SK-N-SH treated with all-trans-retinoic acid at 6 μM for 48 hours (cell line): Measurements from ENCODE around the gene KBTBD4.

Experiments used
- ATAC-seq: fragments of 200-7000 bp; cut with Tn5 transposase; 3 replicates; pipeline ENCODE4 v1.9.1; 2020; ENCODE audit warnings: mild to moderate bottlenecking, moderate library complexity
- ARNTL ChIP-seq: fragments of 450-650 bp; formaldehyde crosslinking; IDR thresholded peaks from 2 replicates; pipeline ENCODE4 v1.5.0; 2020; ENCODE audit warnings: low read depth, mild to moderate bottlenecking, moderate library complexity, borderline replicate concordance
- BACH2 ChIP-seq: fragments of 250-450 bp; sonication (Bioruptor Pico); IDR thresholded peaks from 2 replicates; pipeline ENCODE4 v1.9.0; 2021; ENCODE audit warnings: mild to moderate bottlenecking, borderline replicate concordance
- CREB5 ChIP-seq: fragments of 250-450 bp; sonication (Bioruptor Pico); IDR thresholded peaks from 2 replicates; pipeline ENCODE4 v1.5.1; 2020; ENCODE audit warnings: low read depth, mild to moderate bottlenecking, moderate library complexity
- CSDC2 ChIP-seq: fragments of 250-450 bp; sonication (Bioruptor Pico); IDR thresholded peaks from 2 replicates; pipeline ENCODE4 v1.5.0; 2020; ENCODE audit warnings: mild to moderate bottlenecking, moderate library complexity
- CSRNP3 ChIP-seq: fragments of 250-450 bp; sonication (Bioruptor Pico); IDR thresholded peaks from 2 replicates; pipeline ENCODE4 v1.5.1; 2021; ENCODE audit warnings: mild to moderate bottlenecking, moderate library complexity
- GLIS3 ChIP-seq: fragments of 250-450 bp; sonication (Bioruptor Pico); IDR thresholded peaks from 2 replicates; pipeline ENCODE4 v1.5.0; 2020; ENCODE audit warnings: mild to moderate bottlenecking, moderate library complexity
- OSR1 ChIP-seq: fragments of 250-450 bp; sonication (Bioruptor Pico); IDR thresholded peaks from 2 replicates; pipeline ENCODE4 v1.8.0; 2022; ENCODE audit warnings: moderate library complexity, mild to moderate bottlenecking, inconsistent platforms
- PATZ1 ChIP-seq: fragments of 250-450 bp; sonication (Bioruptor Pico); IDR thresholded peaks from 2 replicates; pipeline ENCODE4 v1.8.0; 2020; ENCODE audit warnings: mild to moderate bottlenecking, moderate library complexity, borderline replicate concordance
- POU6F1 ChIP-seq: fragments of 250-450 bp; sonication (Bioruptor Pico); IDR thresholded peaks from 2 replicates; pipeline ENCODE4 v1.8.0; 2021; ENCODE audit warnings: low read depth, mild to moderate bottlenecking, moderate library complexity, borderline replicate concordance
- RARB ChIP-seq: fragments of 250-450 bp; sonication (Bioruptor Pico); IDR thresholded peaks from 2 replicates; pipeline ENCODE4 v1.8.0; 2021; ENCODE audit warnings: mild to moderate bottlenecking, moderate library complexity
- SNAI2 ChIP-seq: fragments of 250-450 bp; sonication (Bioruptor Pico); IDR thresholded peaks from 2 replicates; pipeline ENCODE4 v1.5.0; 2020; ENCODE audit warnings: mild to moderate bottlenecking, moderate library complexity
- TSHZ2 ChIP-seq: fragments of 250-450 bp; sonication (Bioruptor Pico); IDR thresholded peaks from 2 replicates; pipeline ENCODE4 v1.5.0; 2020; ENCODE audit warnings: mild to moderate bottlenecking, moderate library complexity
- ZC3H10 ChIP-seq: fragments of 250-450 bp; sonication (Bioruptor Pico); IDR thresholded peaks from 2 replicates; pipeline ENCODE4 v1.5.1; 2021; ENCODE audit warnings: mild to moderate bottlenecking, moderate library complexity
- ZFP3 ChIP-seq: fragments of 250-450 bp; sonication (Bioruptor Pico); IDR thresholded peaks from 2 replicates; pipeline ENCODE4 v1.5.0; 2020; ENCODE audit warnings: mild to moderate bottlenecking, moderate library complexity
- ZNF565 ChIP-seq: fragments of 450-650 bp; formaldehyde crosslinking; conservative IDR thresholded peaks from 2 replicates; pipeline ENCODE4 v1.5.0; 2020; ENCODE audit warnings: low read depth, mild to moderate bottlenecking, moderate library complexity
- ZNF70 ChIP-seq: fragments of 450-650 bp; formaldehyde crosslinking; IDR thresholded peaks from 2 replicates; pipeline ENCODE4 v1.5.0; 2020; ENCODE audit warnings: mild to moderate bottlenecking, moderate library complexity
- ZNF8 ChIP-seq: fragments of 450-650 bp; formaldehyde crosslinking; IDR thresholded peaks from 2 replicates; pipeline ENCODE4 v1.5.0; 2020; ENCODE audit warnings: mild to moderate bottlenecking, moderate library complexity

Gene KBTBD4

GRCh38 chr11:47570651-47571356 is 8.0 kb downstream of the KBTBD4 start:
- no peak for ATAC-seq
- TF ChIP-seq TSHZ2 (CRISPR knock-in tag) (no peak), OSR1 (CRISPR knock-in tag) (no peak), CREB5 (CRISPR knock-in tag) (no peak), ZNF70 (CRISPR knock-in tag) (no peak), POU6F1 (no peak), ZNF565 (CRISPR knock-in tag) (no peak), CSDC2 (CRISPR knock-in tag) (no peak), PATZ1 (no peak), BACH2 (CRISPR knock-in tag) (no peak)
- TF ChIP-seq, all 23 proteins: peak for 0

GRCh38 chr11:47569646-47570045 is 9.1 kb downstream of the KBTBD4 start:
- ATAC-seq, result no peak
- TF ChIP-seq ZNF8 (CRISPR knock-in tag) (no peak), ZNF70 (CRISPR knock-in tag) (no peak), RARB (CRISPR knock-in tag) (no peak), CREB5 (CRISPR knock-in tag) (no peak), SNAI2 (CRISPR knock-in tag) (no peak), CSRNP3 (CRISPR knock-in tag) (no peak), ZC3H10 (CRISPR knock-in tag) (no peak), CSDC2 (CRISPR knock-in tag) (no peak), GLIS3 (no peak), ARNTL (no peak)

GRCh38 chr11:47566149-47566698 is 12.5 kb downstream of the KBTBD4 start:
- peak; percentile 26 for ATAC-seq

More at GRCh38 chr11:47566149-47566698, 12.5 kb downstream of the KBTBD4 start:
- TF ChIP-seq ZNF8 (CRISPR knock-in tag) (no peak), ZNF70 (CRISPR knock-in tag) (no peak), ZFP3 (CRISPR knock-in tag) (no peak)
